HL-60/S4 treated with phorbol 12-myristate 13-acetate at 8.2 ng/mL for 4 days and 3 days (cell line): Measurements from ENCODE around the gene MGRN1.

ENCODE experiments used
- in situ Hi-C: fragments of 300-500 bp; cut with MboI; formaldehyde crosslinking; loops from 2 replicates; pipeline ENCODE4 v1.15.0; 2022; ENCODE audit warnings: low sequenced_read_pairs

MGRN1 gene

GRCh38 chr16:4651827-4652226 lies 27.2 kb downstream of the MGRN1 start:
- in situ Hi-C loops: no loop called here

GRCh38 chr16:4652561-4652960 lies 27.9 kb downstream of the MGRN1 start:
- in situ Hi-C loops: no loop called here

DNA sequence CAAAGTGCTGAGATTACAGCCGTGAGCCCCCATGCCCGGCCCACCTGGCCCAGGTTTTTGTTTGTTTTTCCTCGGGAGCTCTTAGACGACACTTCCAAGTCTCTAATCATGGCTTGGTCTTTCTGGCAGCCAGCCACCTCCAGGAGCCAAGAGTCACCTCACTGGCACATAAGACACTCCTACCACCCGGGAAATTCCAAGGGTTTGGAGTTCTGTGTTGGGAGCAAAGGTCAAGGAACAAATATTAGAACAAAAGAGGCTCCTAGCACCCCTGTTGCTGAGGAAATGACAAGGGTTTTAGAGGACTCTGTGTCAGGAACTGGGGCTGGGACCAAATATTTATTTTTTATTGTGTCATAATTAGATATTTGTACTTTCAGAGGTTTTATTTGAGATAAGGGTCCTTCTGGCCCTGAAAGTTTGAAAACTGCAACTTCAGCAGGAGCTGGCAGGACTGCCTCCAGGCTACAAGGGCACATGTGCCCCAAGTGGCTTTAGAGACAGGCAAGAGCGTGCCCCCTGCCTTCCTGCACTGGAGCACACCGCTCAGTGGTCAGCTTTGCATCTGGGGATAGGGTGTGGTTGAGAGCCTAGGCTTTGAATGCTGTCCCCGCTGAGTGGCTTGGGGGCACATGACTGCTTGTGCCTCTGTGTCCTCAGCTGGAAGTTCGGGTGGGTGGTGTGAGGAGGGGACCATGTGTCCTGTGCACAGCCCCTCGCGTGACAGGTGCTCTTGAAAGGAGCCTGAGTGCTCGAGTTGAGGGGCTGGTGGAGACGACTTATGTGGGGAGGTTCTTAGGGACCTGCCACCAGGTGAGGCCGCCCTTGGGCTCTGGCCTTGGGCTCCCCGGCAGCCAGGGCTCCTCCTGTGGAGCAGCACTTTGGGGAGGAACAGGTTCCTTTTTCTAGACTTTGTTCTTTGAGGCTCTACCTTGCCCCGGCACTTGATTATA lies 29.7 kb downstream of the MGRN1 start:
- in situ Hi-C loops: no loop called here

DNA sequence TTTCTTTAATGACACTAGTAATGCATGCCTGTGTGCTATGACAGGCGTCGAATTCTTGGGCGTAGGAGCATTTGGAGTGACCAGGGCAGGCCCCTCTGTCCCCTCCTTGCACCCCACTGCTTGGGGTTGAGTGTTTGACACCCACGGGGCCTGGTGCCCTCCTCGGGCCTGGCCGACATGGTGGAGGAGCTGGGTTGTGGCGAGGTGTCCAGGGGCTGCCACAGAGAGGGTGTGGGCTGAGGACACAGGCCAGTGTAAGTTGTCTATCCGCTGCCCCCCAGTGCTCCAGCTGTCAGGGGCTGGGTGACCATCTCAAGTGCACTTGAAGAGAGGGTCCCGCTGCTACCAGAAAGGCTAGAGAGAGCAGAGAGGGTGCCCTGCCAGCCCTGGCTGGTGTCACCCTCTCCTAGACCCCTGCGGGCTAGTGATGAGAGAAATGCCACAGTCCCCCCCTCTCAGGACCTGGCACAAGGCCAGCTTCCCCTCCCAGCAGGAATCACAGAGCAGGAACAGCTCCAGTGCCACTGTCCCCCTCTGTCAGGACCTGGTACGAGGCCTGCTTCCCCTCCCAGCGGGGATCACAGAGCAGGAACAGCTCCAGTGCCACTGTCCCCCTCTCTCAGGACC lies 30.5 kb downstream of the MGRN1 start:
- in situ Hi-C loops: no loop called here

DNA sequence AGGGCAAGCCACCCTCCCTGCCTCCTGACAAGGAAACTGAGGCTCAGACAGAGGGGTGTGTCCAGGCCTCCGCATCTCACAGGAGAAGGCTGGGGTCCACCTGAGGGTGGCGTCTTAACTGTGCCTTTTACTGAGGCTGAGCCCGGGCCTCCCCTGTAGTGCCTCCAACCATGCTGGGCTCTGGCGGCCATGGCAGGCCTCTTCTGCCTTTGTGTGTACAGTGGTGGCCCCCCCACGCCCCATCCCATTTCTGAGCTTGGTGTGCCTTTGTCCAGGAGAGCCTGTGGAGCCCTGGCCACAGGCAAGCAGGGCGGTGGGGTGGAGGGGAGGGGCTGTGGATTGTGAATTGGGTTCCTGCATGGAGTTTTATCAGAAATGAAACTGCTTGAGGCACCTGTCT lies 31.2 kb downstream of the MGRN1 start:
- in situ Hi-C loops: no loop called here

DNA sequence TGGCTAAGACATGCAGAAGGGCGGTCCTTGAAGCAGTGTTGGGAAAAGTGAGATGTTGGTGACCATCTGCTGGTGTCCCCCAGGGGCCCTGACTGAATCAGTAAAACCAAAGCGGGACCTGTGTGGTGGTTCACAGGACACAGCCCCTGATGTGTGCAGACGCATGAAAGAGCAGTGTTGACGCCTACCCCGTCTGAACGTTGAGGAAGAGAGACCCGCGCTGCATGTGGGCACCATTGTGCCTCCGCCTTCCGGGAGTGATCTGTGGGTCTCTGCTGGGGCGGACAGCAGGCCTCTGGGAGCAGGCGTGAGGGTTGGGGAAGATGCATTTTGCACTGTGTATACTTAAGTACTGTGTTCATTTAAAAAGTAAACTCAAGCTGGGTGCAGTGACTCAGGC lies 31.6 kb downstream of the MGRN1 start:
- in situ Hi-C loops: no loop called here

- in situ Hi-C loops: no loop called here
Measured at GRCh38 chr16:4656695-4657686, 32.4 kb downstream of the MGRN1 start.

DNA sequence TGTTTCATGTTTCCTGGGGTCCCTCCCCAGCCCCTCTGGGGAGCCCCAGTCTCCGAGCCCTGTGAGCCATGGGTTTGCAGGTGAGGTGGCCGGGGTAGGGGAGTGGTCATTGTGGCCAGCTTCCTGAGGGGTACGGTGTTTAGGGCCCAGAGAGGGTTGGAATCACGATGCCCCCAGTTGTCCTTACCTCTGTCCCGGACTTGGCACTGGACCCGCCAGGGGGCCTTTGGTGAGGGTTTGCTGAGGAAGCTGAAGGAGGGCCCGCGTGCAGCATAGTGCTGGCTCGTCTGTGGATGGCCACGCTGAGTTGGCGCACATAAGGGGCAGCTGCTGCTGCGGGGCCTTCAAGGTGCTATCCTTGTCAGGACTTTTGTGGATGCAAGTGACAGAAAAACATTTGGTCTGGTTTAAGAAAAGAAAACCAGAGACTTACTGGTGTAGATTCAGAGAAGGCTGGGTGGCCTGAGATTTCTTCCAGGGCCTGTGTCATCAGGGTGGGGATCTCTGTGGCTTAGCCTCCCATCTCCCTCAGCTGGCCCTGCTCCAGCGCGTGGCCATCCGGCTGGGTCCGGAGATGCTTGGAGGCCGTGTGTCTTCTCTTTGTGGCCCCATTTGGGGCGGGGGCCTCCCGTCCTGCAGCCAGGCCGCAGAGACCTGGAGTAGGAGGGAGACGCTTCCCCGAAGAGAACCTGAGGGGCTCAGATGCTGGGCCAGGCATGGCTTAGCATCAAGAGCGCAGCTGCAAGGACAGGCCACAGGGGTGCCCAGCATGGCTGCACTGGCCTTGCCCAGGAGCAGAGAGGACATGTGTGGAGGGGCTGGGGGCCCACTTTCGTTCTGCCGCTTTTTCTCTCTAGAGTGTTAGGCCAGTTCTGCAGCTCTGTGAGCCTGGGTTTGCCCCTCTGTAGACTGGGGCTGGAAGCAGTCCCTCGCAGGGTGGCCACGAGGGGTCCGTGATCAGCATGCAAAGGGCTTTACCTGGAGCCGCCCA lies 35.0 kb downstream of the MGRN1 start:
- in situ Hi-C loops: no loop called here

DNA sequence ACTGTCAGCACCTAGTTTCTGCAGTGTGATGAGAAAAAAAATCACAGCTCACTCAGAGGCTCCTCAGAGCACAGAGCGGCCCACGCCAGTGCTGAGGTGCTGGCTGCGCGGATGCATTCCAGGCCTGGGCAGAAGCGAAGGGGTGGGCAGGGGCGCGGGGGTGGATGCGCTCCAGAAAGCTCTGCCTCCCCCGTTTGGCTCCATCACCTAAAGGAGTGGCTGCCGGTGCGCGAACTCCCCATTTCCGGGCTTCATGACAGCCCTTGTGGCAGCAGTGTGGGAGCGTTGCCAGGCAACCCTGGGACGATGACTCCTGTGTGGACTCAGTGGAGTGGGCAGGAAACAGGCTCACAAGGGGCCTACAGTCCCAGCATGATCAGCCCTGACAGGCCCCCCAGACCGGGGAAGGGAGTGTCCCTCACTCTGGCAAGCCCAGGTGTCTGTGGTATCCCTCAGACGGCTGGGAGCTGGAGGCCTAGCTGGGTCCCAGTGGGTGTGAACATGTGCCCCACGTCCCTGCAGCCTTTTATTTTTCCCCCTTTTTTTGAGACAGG lies 35.9 kb downstream of the MGRN1 start:
- in situ Hi-C loops: no loop called here

GRCh38 chr16:4661661-4662060 lies 37.0 kb downstream of the MGRN1 start:
- in situ Hi-C loops: no loop called here

GRCh38 chr16:4663465-4663776 lies 38.8 kb downstream of the MGRN1 start:
- in situ Hi-C loops: no loop called here

DNA sequence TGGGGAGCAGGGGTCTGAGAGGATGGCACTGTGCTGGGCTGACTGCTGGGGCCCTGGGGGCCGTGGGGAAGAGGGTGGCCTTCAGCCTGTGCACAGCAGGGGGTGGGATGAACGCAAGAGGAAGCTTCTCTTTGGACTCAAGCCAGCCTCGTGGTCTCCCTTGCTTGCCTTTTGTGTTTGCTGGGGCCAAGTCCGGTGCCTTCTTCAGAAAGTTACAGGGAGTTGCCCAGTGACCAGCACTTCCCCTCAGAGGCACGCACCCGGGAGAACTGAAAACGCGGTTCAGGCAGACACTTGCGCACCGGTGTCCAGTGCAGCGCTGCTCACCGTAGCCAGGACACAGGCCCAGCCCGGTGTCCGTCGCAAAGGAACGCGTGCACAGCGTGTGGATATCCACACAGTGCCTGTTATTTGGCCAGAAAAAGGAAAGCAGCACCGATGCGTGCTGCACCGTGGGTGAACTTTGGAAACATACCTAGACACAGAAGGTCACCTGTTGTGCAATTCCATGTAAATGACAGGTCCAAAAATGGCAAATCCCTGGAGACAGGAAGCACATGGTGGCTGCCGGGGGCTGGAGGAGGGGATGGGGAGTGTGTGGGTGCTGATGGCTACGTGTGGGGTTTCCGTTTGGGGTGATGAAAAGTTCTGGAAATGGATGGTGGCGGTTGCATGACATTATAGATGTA lies 39.3 kb downstream of the MGRN1 start:
- in situ Hi-C loops: no loop called here

GRCh38 chr16:4664538-4665418 lies 40.2 kb downstream of the MGRN1 start:
- in situ Hi-C loops: no loop called here

DNA sequence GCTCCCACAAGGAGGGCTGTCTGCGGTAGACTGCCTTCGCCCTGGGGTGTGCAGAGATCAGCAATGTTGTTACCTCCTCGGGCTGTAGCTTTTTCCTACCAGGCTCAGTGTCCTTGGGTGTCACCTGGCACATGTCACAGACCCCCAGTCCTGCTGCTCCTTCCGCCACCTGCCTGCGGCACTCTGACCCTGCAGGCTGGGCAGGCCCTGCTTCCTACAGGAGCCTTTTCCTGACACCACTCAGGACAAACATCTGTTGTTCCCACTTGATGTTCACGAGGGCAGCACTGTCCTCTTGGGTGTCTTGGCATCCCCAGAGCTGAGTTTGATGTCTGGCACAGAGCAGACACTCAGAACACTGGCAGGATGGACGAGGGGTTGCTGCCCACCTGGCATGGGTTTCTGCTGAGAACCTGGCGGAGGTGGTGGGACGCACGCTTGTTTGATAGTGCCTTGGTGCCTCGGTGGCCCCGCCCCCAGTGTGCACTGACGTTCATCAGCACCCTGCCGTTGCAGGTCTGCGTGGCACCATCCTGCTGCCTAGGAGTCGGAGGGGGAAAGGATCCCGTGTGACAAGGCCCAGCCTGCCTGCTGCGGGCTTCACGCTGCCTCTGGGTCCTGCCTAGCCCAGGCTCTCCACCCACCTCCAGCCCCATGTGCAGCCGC lies 42.0 kb downstream of the MGRN1 start:
- in situ Hi-C loops: no loop called here

- in situ Hi-C loops: no loop called here
Measured at GRCh38 chr16:4667203-4667963, 42.8 kb downstream of the MGRN1 start.

DNA sequence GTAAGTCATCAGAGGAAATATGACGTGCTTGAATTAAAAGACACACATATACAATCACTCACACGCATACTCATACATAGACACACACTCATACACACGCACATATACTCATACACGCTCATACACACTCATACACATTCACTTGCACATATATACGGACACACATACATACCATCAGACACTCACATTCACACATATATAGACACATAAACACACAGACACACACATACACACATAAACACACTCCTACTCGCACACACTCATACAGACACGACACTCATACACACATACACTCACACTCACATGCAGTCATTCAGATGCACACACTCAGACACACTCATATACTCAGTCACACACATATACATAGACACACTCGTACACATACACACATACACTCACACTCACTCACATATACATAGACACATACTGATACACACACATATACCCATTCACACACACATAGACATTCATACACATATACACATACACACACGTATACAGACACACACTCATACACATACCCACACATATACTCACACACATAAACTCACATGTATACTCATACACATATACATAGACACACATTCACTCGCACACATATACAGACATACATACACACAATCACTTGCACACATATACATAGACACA lies 43.8 kb downstream of the MGRN1 start:
- in situ Hi-C loops: no loop called here
